AG04449 (cell line): ENCODE results near the gene MSI2.

Experiments
- CTCF ChIA-PET: fragments of 350-600 bp; formaldehyde crosslinking; extraction: SDS; loops from one replicate; lab custom pipeline; 2021; ENCODE audit warnings: antibody characterized with exemption; lab: Yijun Ruan, JAX
- POLR2A ChIA-PET: fragments of 400-600, 350-600 bp; formaldehyde crosslinking; extraction: SDS; loops from one replicate; lab custom pipeline; 2020; ENCODE audit warnings: antibody characterized with exemption, inconsistent platforms; lab: Yijun Ruan, JAX
- DNase-seq: peaks from one replicate; pipeline ENCODE4 v3.0.0-alpha.2; 2010; ENCODE audit warnings: low read depth, low spot score
- H3K4me3 ChIP-seq: 2 replicates; pipeline ENCODE4 v1.5.1; 2011; ENCODE audit warnings: low read depth, mild to moderate bottlenecking, control low read depth, low read length
- CTCF ChIP-seq: IDR thresholded peaks from one replicate; pipeline ENCODE4 v1.5.1; 2011; ENCODE audit warnings: mild to moderate bottlenecking, moderate library complexity, low read length, control low read depth, inconsistent platforms; ENCODE audit not compliant: insufficient read depth; ENCODE audit errors: missing control alignments

MSI2 gene

DNA sequence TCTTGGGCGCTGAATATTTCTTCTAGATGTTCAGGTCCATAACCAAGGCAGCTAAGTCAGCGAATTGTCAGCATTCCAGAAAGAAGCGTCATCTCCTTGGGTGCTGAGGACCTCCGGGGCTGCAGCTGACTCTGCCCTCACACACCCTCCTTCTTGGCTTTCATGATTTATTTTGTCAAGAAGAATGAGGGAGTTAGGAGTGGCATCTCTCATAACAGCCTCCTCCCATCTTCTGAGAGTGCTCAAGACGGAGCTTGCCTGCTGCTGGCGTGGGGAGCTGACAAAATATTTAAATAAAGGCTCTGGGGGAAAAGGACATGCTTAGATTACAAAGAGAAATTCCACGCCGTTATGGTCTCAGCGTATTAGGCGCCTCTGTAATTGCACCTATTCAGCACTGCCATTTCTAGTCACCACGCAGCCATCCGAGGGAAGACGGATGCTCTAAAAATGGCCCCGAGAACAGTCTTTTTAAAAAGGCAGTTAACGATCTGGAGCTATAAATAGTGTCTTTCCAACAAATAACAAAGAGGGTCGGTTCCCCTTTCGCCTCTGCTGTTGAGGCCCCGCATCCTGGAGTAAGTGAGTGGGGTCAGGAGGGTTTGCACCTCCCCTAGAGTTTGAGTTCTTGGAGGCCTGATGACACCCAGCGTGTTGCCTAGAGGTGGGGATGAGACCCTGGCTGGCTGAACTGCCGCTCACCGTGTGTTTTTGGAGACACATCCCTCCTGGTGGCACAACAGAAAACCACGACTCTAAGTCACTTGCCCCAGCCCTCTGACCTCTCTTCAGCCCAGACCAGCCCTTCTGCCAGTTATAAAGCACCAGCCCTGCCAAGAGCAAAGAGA is 301.7 kb downstream of the MSI2 start:
- ChIA-PET CTCF (interaction anchor here (1.1 to 2.4 kb wide), 4 partner anchors 8 to 315 kb away, joined by 3 to 10 read pairs (median 4); no protein-coding TSS in a partner anchor), POLR2A (interaction anchor here (0.7 kb wide), 2 partner anchors 12 to 31 kb away, joined by 3 read pairs; no protein-coding TSS in a partner anchor)
- H3K4me3 ChIP-seq: no peak overlapping the region
- no peak for TF ChIP-seq CTCF
- DNase-seq: peak; percentile 21

GRCh38 chr17:57559226-57559625 is 302.9 kb downstream of the MSI2 start:
- no peak for DNase-seq
- CTCF ChIA-PET: interaction anchor here (1.4 kb wide), 1 partner anchor 316 kb away, joined by 3 read pairs; no protein-coding TSS in a partner anchor
- no peak for TF ChIP-seq CTCF
- H3K4me3 ChIP-seq: no peak overlapping the region
- POLR2A ChIA-PET: no interaction called here

DNA sequence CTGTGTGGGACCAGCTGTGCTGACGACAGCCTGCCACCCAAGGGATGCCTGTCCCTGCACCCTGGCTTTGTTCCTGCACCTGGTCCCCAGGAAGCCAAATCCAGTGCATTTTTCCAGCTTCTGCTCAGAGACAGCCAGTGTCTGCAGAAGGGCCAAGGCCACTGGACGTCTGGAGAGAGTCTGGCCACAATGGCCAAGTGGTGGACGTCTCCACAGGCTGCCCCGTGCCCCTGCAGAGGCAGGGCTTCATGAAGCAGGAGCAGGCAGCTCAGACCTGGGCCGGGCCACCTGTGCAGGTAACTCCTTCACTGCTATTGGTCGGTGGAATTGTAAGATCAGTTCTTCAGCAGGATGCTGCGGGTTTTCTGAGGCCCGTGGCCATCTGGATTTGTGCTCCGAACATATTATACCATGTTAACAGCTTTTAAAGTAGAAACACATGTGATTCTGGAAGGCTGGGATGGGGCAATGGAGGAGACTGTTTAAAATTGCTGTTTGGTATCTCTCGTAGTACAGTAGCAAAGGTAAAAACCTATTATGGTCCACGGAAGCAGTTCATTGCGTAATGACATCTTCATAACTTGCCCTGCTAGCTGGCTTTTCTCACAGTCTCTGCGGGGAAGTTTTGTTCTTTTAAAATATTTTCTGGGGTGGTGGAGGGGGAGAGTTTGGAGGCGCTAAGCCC is 303.5 kb downstream of the MSI2 start:
- ChIA-PET POLR2A (no interaction called here), CTCF (interaction anchor here (1.2 to 1.4 kb wide), 4 partner anchors 8 to 317 kb away, joined by 3 to 7 read pairs (median 3); no protein-coding TSS in a partner anchor)
- no peak for DNase-seq
- no peak for TF ChIP-seq CTCF
- H3K4me3 ChIP-seq: no peak overlapping the region

- DNase-seq: no peak
These were observed 304.0 kb downstream of the MSI2 start for GRCh38 chr17:57560319-57560705.

GRCh38 chr17:57561072-57561861 is 304.9 kb downstream of the MSI2 start:
- CTCF ChIA-PET: interaction anchor here (1.1 to 1.4 kb wide), 4 partner anchors 9 to 318 kb away, joined by 3 to 9 read pairs (median 5); no protein-coding TSS in a partner anchor
- H3K4me3 ChIP-seq: no peak overlapping the region
- no peak for TF ChIP-seq CTCF
- no peak for DNase-seq
- POLR2A ChIA-PET: no interaction called here

More at GRCh38 chr17:57560319-57560705, 304.0 kb downstream of the MSI2 start:
- ChIA-PET CTCF (interaction anchor here (1.2 to 1.4 kb wide), 4 partner anchors 9 to 317 kb away, joined by 3 to 7 read pairs (median 3); no protein-coding TSS in a partner anchor), POLR2A (no interaction called here)
- TF ChIP-seq CTCF: no peak
- H3K4me3 ChIP-seq: no peak overlapping the region
